Activated naive CD4-positive, alpha-beta T cell treated with anti-CD3 and anti-CD28 coated beads, Interleukin-2, amount 50 U/mL, for 72 hours (primary cell): Measurements from ENCODE around the gene GCNT4. TPM values are rescaled to one million over a fixed set of nuclear protein-coding genes. Genes with fewer than 3 reads are reported as not detected.
"Not testable (repeated sequence)": the region's sequence is repeated elsewhere in the genome, so short reads cannot be mapped to it uniquely, and the experiment has no call there.

Source experiments
- ATAC-seq, 2 donors: fragments of 150-1000 bp; cut with Tn5 transposase; 2 replicates each; pipeline ENCODE4 v1.10.0; 2021; ENCODE audit warnings: mild to moderate bottlenecking in 2 of 2, moderate library complexity in 2 of 2
- DNase-seq, 2 donors: peaks; one replicate each; pipeline ENCODE4 v3.0.0; 2021 to 2022; ENCODE audit warnings: low spot score in 2 of 2
- H3K27ac Mint-ChIP-seq, 2 donors: one replicate each; pipeline ENCODE4 v1.8.0; 2022; ENCODE audit warnings: mild to moderate bottlenecking in 2 of 2, mixed read lengths in 2 of 2
- H3K36me3 Mint-ChIP-seq, 2 donors: one replicate each; pipeline ENCODE4 v1.8.0; 2022; ENCODE audit warnings: mixed read lengths in 2 of 2
- H3K9me3 Mint-ChIP-seq, 2 donors: one replicate each; pipeline ENCODE4 v1.8.0; 2022; ENCODE audit warnings: mixed read lengths in 2 of 2
- total RNA-seq, 2 donors: library from RNA; stranded (reverse); gene quantifications; one replicate each; pipeline ENCODE4 v1.2.3, GENCODE V29; 2022

Gene GCNT4
- total RNA-seq, result 1 to 10 TPM; 2.8 to 3.3 TPM

- H3K36me3 Mint-ChIP-seq, result peaks cover 6 to 7% of the 10 kb centered on the region in 2 donors
- peak; percentile 37 to 39 for ATAC-seq
- no peaks in the 10 kb centered on the region for H3K9me3 Mint-ChIP-seq
- peak in 1 of 2 donors; percentile 54 for DNase-seq
- H3K27ac Mint-ChIP-seq, result peak within 1 kb of the TSS; percentile 73 to 84
Measured at GRCh38 chr5:75052192-75053053, at the start of gene GCNT4. Gene GCNT4 (minus strand): TSS chr5:75052558. CDS start chr5:75030037, 22,521 bp downstream.

DNA sequence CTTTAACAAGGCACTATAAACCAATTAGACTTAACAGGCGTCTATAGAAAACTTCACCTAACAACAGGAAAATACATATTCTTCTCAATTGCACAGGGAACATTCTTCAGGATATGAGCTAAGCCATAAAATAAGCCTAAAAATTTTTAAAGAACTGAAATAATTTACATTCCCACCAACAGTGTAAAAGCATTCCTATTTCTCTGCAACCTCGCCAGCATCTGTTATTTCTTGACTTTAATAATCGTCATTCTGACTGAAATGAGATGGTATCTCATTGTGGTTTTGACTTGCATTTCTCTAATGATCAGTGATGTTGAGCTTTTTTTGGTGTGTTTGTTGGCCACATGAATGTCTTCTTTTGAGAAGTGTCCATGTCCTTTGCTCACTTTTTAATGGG is 43.6 kb upstream of the GCNT4 start:
- not testable (repeated sequence) for H3K36me3 Mint-ChIP-seq, H3K27ac Mint-ChIP-seq, DNase-seq, ATAC-seq
- H3K9me3 Mint-ChIP-seq, result peaks cover 3 to 15% of the 10 kb centered on the region in 2 donors

DNA sequence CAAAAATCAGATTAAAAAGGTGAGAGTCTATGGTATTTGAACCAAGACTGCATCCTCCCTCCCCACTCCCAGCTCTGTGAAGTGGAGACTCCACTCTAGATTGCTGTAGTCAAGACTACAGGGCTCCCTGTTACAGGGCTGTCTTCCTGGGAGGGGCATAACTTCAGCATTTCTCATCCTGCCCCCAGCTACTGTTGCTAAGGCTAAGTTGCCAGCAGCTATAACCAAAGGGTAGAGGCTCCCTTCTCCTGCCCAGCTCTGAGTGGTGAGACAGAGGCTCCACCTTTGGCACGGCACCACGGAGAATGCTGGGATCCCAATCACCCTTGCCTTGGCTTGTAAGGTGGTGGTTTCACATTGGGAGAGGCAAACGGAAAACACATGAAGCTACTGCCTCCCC is 39.2 kb upstream of the GCNT4 start:
- H3K9me3 Mint-ChIP-seq, result no peaks in the 10 kb centered on the region
- ATAC-seq (no peak), DNase-seq (no peak)
- no peak overlapping the region for H3K27ac Mint-ChIP-seq
- H3K36me3 Mint-ChIP-seq, result no peaks in the 10 kb centered on the region

GRCh38 chr5:75089662-75090061 is 37.3 kb upstream of the GCNT4 start:
- DNase-seq (no peak), ATAC-seq (peak in 1 of 2 donors; percentile 19)
- Mint-ChIP-seq H3K9me3 (no peaks in the 10 kb centered on the region), H3K27ac (no peak overlapping the region), H3K36me3 (no peaks in the 10 kb centered on the region)

- Mint-ChIP-seq H3K36me3 (no peaks in the 10 kb centered on the region), H3K9me3 (no peaks in the 10 kb centered on the region), H3K27ac (no peak overlapping the region)
- DNase-seq, result peak in 1 of 2 donors; percentile 42
- peak; percentile 96 to 99 for ATAC-seq
Measured at GRCh38 chr5:75089137-75089536, 36.8 kb upstream of the GCNT4 start.

GRCh38 chr5:75088648-75089047 is 36.3 kb upstream of the GCNT4 start:
- DNase-seq, result no peak
- H3K9me3 Mint-ChIP-seq, result no peaks in the 10 kb centered on the region
- no peak overlapping the region for H3K27ac Mint-ChIP-seq

GRCh38 chr5:75081510-75081909 is 29.2 kb upstream of the GCNT4 start:
- Mint-ChIP-seq H3K36me3 (no peaks in the 10 kb centered on the region), H3K9me3 (no peaks in the 10 kb centered on the region), H3K27ac (no peak overlapping the region)
- ATAC-seq, result no peak
- DNase-seq, result no peak

More at GRCh38 chr5:75088648-75089047, 36.3 kb upstream of the GCNT4 start:
- no peaks in the 10 kb centered on the region for H3K36me3 Mint-ChIP-seq
- ATAC-seq, result no peak

DNA sequence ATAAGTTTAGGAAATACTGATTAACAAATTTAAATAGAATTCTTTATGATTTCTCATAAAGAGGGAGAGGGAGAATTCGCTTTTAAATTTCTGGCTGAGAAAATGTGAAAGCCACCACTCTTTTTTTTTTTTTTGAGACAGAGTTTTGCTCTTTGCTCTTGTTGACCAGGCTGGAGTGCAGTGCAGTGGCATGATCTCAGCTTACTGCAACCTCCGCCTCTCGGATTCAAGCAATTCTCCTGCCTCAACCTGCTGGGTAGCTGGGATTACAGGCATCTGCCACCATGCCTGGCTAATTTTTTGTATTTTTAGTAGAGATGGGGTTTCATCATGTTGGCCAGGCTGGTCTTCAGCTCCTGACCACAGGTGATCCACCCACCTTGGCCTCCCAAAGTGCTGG is 27.0 kb upstream of the GCNT4 start:
- not testable (repeated sequence) for H3K9me3 Mint-ChIP-seq, ATAC-seq, H3K27ac Mint-ChIP-seq, DNase-seq, H3K36me3 Mint-ChIP-seq

- H3K36me3 Mint-ChIP-seq, result no peaks in the 10 kb centered on the region
- no peak for ATAC-seq
- no peak overlapping the region for H3K27ac Mint-ChIP-seq
Measured at GRCh38 chr5:75078027-75078426, 25.7 kb upstream of the GCNT4 start.

GRCh38 chr5:75072061-75072460 is 19.7 kb upstream of the GCNT4 start:
- DNase-seq (no peak), ATAC-seq (no peak)
- Mint-ChIP-seq H3K27ac (no peak overlapping the region), H3K36me3 (no peaks in the 10 kb centered on the region), H3K9me3 (no peaks in the 10 kb centered on the region)

More at GRCh38 chr5:75078027-75078426, 25.7 kb upstream of the GCNT4 start:
- no peaks in the 10 kb centered on the region for H3K9me3 Mint-ChIP-seq
- no peak for DNase-seq

GRCh38 chr5:75071100-75071499 is 18.7 kb upstream of the GCNT4 start:
- H3K9me3 Mint-ChIP-seq, result no peaks in the 10 kb centered on the region
- no peaks in the 10 kb centered on the region for H3K36me3 Mint-ChIP-seq
- ATAC-seq (no peak), DNase-seq (no peak)
- H3K27ac Mint-ChIP-seq, result no peak overlapping the region

DNA sequence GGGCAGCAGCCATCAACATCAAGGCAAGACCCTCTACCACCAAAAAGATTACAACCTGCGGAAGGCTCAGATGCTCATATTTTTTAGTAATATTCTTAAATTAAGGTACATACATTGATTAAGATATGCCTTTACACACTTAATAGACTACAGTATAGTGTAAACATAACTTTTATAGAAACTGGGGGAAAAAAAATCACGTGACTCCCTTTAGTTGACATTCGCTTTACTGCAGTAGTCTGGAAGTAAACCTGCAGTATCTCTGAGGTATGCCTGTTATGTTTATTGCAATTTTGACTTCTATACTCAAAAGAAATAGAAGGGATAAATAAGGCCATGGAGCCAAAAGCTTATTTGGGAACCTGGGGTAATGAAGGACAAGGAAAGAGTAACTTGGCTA is 15.1 kb upstream of the GCNT4 start:
- DNase-seq (no peak), ATAC-seq (no peak)
- H3K27ac Mint-ChIP-seq, result no peak overlapping the region
- peaks cover 0 to 3% of the 10 kb centered on the region in 2 donors for H3K9me3 Mint-ChIP-seq
- peaks cover 0 to 5% of the 10 kb centered on the region in 2 donors for H3K36me3 Mint-ChIP-seq

DNA sequence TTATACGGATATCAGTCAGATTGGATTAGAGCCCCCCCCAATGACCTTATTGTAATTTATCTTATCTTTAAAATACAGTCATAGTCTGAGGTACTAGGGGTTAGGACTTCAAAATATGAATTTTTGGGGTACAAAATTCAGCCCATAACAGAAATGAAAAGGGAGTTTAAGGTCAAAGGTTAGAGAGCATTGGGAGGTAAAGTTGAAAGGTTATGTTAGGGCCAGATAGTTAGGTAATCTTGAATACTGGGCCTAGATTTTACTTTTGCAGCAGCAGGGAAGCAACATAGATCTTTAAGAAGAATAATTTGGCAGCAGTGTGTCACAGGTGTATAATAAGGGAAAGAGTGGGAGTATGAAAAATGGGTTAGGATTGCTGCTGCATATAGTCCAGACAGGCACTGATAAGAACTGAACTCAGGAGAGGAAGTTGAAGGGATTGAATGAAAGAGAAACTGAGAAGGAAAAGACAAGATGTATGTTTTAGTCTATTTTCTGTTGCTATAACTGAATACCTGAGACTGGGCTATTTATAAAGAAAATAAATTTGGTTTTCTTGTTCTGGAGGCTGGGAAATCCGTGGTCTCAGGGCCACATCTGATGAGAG is 10.7 kb upstream of the GCNT4 start:
- Mint-ChIP-seq H3K36me3 (peaks cover 0 to 14% of the 10 kb centered on the region in 2 donors), H3K9me3 (peaks cover 0 to 10% of the 10 kb centered on the region in 2 donors), H3K27ac (peak overlapping the region in 1 of 2 donors; percentile 57)
- ATAC-seq, result peak in 1 of 2 donors; percentile 40
- no peak for DNase-seq

DNA sequence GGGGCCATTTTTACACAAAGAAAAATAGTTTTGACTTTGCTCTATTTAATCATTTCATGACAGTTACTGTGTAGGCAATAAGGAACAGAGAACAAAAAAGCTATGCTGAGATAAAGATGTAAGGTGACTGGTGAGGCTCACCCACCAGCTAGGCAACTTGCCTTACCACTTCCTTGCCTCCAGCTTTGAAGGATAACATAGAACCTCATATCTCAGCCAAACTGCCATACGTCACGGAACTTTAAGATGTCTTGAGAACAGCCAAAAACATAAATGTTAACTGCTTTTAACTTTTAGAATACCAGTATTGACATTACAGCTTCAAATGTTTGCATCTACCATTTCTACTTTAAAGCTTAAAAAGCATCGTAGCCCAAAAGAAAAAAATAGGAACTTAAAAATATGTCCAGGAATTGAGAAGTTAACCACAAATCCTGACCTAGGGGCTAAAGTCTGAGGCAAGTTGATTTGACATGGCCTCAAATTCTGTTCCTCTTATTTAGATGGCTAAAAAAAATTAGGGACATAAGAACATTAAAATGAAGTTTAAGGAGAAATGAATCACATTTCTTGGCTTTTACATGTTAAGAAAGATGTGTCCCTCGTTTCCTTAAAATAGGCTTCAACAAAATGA is 7.7 kb upstream of the GCNT4 start:
- peaks cover 0 to 14% of the 10 kb centered on the region in 2 donors for H3K36me3 Mint-ChIP-seq
- H3K27ac Mint-ChIP-seq, result peak overlapping the region; percentile 83 to 84
- DNase-seq (no peak), ATAC-seq (peak; percentile 80 to 84)
- H3K9me3 Mint-ChIP-seq, result peaks cover 0 to 10% of the 10 kb centered on the region in 2 donors

DNA sequence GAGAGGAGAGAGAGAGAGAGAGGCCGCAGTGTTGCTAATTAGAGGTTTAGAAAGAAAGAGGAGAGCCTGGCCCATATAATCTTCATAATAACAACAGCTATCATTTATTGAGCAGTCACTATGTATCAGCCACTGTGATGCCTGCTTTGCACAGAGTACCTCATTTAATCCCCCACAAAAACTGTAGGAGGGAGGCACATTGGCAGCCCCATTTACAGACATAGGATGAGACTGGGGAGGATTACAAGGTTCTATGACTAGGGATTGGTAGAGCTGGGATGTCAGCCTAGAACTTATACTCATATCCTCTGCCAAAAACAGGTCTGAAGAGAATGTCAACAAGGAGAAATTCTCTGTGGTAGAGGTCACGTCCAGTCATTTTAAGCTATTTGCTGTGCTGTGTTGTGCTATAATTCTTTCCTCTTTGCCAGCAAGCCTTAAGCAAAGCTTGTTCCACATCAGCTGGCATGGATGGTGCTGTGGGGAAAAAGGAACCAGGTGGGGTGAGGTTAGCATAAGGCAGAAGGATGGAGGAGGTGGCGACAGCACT is 6.7 kb upstream of the GCNT4 start:
- ATAC-seq (peak; percentile 58 to 60), DNase-seq (no peak)
- Mint-ChIP-seq H3K27ac (peak overlapping the region in 1 of 2 donors; percentile 84), H3K36me3 (peaks cover 0 to 14% of the 10 kb centered on the region in 2 donors), H3K9me3 (peaks cover 0 to 10% of the 10 kb centered on the region in 2 donors)

DNA sequence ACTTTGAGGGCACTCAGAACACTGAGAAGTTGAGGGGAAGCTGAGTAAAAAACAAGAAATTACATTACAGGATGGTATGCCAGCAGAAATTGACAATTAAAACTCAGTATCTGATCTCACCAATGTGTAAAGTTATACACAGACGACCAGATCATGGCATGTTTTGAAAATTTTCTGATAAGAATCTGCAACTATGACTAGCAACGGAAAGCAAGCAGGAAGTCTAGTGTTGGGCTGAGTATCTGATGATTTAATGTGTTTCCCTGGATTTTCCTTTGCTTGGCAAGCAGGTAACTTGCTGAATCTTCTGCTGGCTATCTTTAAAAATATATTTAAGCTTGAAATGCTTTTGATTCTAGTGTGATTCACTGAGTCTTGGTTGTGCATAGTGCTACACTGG is 5.2 kb upstream of the GCNT4 start:
- ATAC-seq (no peak), DNase-seq (no peak)
- H3K9me3 Mint-ChIP-seq, result peaks cover 0 to 9% of the 10 kb centered on the region in 2 donors
- no peak overlapping the region for H3K27ac Mint-ChIP-seq
- peaks cover 0 to 10% of the 10 kb centered on the region in 2 donors for H3K36me3 Mint-ChIP-seq

DNA sequence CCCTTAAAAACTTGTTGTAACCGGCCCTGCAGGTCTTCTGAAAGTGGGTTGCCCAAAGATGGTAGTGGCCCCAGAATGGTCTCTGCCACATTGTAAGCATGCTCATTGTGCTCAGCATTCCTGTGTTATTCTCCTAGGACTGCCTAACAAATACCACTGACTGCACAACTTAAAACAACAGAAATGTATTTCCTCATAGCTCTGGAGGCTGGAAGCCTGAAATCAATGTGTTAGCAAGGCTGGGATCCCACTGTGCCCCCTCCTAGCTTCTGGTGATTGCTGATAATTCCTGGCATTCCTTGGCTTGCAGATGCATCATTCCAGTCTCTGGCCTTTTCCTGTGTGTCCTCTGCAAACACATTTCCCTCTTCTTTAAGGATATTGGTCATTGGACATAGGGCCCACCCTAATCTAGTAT is 3.4 kb upstream of the GCNT4 start:
- H3K27ac Mint-ChIP-seq, result no peak overlapping the region
- DNase-seq (no peak), ATAC-seq (no peak)
- H3K36me3 Mint-ChIP-seq, result peaks cover 6 to 7% of the 10 kb centered on the region in 2 donors
- no peaks in the 10 kb centered on the region for H3K9me3 Mint-ChIP-seq
